ENCODE data around the gene TMEM50A. TPM values are rescaled to one million over a fixed set of nuclear protein-coding genes. Genes with fewer than 3 reads are reported as not detected.

The TMEM50A gene
- 66.5 and 144 TPM in 2 replicates for total RNA-seq

DNA sequence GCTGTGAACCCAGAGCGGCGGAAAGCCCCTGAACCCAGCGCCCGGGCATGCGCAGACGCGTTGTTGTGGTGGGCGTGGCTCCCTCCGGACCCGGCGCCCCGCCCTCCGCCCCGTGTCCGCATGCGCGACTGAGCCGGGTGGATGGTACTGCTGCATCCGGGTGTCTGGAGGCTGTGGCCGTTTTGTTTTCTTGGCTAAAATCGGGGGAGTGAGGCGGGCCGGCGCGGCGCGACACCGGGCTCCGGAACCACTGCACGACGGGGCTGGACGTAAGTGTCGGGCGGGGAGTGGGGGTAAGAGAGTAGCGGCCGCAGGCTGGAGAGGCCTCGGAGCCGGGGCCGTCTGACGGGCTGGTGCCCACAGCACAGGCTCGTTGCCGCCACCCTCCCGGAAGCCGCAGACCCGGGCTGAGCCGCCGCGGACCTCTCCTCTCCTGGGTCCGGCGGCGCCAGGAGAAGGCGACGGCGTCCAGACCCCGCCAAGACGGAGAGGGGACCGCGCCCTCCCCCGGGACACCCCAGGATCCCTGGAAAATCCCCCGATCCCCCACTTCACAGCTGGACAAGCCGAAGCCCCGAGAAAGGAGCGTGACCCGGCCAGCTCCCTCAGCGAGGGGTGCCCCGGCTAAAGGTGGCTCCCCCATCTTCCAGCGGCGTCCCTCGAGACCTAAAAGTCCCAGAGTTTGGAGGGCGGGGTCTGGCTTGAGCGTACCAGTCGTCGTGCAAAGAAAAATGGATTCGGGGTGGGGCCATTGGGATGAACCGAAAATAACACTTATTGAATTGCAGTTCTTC lies at the start of gene TMEM50A:
TSS of gene TMEM50A (plus strand) at position 147 of the 794 bp plus-strand sequence. CDS start 2,153 bp downstream, outside the sequence.

Other genes starting within 250 kb of the TMEM50A start
- 20.4 and 25.0 TPM in 2 replicates for gene SYF2, start 105.8 kb upstream of the TMEM50A start, total RNA-seq
- 86.8 and 103 TPM in 2 replicates for gene RSRP1, start 90.9 kb upstream of the TMEM50A start, total RNA-seq
- gene RHD, start 65.8 kb upstream of the TMEM50A start, total RNA-seq = not detected in 2 replicates
- gene RHCE, start 82.5 kb downstream of the TMEM50A start, total RNA-seq = 1.0 and 1.5 TPM in 2 replicates
- gene MACO1, start 92.6 kb downstream of the TMEM50A start, total RNA-seq = 13.1 and 13.9 TPM in 2 replicates
- 23.9 and 41.6 TPM in 2 replicates for gene LDLRAP1, start 205.3 kb downstream of the TMEM50A start, total RNA-seq

All from smooth muscle cell of the pulmonary artery (primary cell).